Measurements from ENCODE around the gene KCNH1.

Gene KCNH1

DNA sequence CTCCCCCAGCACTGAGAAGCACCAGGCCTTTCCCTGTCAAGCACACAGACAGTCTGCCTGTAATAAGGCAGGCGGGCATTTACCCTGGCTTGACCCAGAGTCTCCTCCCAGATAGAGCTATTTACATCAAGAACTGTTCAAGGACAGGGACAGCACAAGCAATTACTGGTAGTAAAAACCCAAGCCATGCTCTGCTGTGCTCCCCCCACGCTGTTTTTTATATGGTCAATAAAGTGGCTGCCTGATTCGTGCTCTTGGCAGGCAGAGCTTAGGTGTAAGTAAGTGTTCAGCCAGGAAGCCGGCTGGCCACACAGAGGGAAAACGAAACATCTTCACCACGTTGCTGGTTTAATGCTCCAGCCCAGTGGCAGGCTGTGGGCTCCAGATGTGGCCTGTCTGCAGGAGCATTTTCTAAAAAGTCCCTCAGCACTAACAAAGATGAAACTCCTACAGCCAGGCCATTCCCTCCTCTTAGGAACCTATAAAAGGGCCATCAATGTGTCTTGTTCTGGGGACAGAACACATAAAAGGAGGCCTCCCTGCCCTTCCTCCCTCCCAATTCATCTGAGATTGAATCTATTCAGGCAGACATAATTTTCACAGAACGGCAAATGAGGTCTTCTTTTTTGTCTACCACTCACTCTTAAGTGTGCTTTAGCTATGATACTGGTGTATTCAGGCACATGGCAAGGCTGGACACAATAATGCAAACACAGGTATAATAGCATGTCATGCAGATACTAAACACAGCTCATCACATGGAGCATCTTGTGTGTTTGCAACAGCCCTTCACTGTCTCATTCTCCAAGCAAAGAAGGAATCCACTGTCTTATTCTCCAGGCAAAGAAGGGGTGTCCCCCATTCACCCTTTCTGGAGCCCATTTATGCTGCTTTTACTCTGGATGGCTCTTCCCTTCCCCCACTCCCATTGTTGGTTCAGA, 426.4 kb downstream of the KCNH1 start:
- no peak for DNase-seq (ENCODE audit: low spot score)
- no peak for TF ChIP-seq CTCF (IDR thresholded peaks at IDR 0.05; ENCODE audit: extremely low read depth, missing control alignments)

DNA sequence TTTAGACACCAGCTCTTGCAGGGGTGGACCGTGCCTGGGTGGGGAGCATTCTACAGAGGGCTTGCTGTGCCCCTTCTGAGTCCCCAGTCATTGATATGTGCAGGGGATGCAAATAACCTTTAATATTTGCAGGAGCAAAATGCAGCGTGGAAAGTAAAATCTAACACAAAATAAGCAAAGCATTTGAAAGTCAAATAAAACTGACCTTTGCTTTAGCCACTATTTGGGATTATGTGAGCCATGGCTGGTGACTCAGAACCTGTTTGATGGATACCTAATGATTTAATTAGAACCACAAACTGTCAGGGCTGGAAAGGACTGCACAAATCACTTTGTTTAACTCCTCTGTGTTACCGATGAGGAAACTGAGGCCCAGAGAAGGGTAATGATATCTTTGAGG, 427.7 kb downstream of the KCNH1 start:
- TF ChIP-seq CTCF (IDR thresholded peaks at IDR 0.05; ENCODE audit: extremely low read depth, missing control alignments), result no peak
- no peak for DNase-seq (ENCODE audit: low spot score)

DNA sequence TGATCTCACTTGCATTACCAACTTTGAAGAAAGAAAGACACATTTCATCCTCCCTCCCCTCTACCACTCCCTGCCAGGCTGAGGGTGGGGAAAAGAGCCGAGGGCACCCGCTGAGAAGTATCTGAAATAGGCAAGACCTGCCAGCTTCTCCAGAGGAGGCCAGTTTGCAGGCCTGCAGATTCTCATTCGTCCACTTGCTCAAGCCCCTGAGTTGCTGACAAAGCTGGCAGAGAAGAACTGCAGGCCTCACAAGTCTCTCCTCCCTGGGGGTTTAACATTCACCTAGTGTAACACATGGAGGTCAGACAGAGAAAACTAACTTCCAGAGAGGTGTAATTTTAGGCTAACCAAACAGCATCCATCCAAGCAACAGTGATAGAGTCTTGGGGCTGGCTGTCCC, 428.9 kb downstream of the KCNH1 start:
- TF ChIP-seq CTCF (IDR thresholded peaks at IDR 0.05; ENCODE audit: extremely low read depth, missing control alignments), result no peak
- no peak for DNase-seq (ENCODE audit: low spot score)

- no peak for DNase-seq (ENCODE audit: low spot score)
- TF ChIP-seq CTCF (IDR thresholded peaks at IDR 0.05; ENCODE audit: extremely low read depth, missing control alignments), result no peak
These were observed 430.4 kb downstream of the KCNH1 start for GRCh38 chr1:210703593-210703992.

DNA sequence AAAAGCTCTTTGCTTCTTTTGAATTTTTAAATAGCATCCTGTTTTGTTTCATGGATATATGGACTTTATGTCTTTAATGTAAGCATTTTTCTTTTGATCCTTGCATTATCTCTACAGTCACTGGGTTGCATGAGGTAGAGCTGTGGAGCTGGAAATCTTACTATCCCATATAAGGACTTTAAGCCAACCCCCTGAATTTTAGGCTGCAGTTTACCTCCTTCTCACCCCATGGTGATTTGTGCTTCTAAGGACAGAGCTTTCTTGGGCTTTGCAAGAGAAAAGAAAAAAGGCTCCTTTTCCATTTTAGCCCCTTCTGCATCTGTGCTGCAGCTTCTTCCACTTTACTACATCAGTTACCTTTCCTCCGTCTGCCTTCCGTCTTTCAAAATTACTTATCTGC, 431.4 kb downstream of the KCNH1 start:
- DNase-seq (ENCODE audit: low spot score), result no peak
- no peak for TF ChIP-seq CTCF (IDR thresholded peaks at IDR 0.05; ENCODE audit: extremely low read depth, missing control alignments)

- TF ChIP-seq CTCF (IDR thresholded peaks at IDR 0.05; ENCODE audit: extremely low read depth, missing control alignments), result no peak
- no peak for DNase-seq (ENCODE audit: low spot score)
These were observed 433.4 kb downstream of the KCNH1 start for GRCh38 chr1:210700511-210700910.

DNA sequence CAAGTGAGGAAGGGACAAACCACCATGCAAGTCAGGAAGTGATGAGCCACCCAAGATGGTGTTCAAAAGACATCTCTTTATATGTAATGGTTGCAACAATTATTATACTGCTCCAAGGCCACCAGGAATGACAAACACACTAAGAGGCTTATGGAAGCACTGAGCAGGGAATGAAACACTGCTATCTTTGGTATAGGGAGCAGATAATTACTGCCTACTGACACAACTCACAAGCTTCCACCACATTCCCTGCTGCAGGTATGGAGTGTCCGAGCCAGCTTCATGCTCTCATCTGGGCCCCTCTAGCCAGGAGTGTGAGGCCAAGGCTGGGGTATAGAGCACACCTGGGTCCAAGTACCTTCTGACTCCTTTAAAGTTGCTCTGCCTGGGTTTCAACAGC, 433.9 kb downstream of the KCNH1 start:
- no peak for TF ChIP-seq CTCF (IDR thresholded peaks at IDR 0.05; ENCODE audit: extremely low read depth, missing control alignments)
- no peak for DNase-seq (ENCODE audit: low spot score)
